ENCODE data around the gene DCDC2C. TPM values are rescaled to one million over a fixed set of nuclear protein-coding genes. Genes with fewer than 3 reads are reported as not detected.

Gene DCDC2C
- total and polyA plus RNA-seq, 2 donors (not counting 1 experiment from before 2014, with no cell fraction given), result not detected

- H3K27ac ChIP-seq (ENCODE audit: insufficient read depth, low read length), result no peak overlapping the region
- H2AFZ ChIP-seq (ENCODE audit: low read length), result no peak overlapping the region
- H3K27me3 ChIP-seq (ENCODE audit: control insufficient read depth, insufficient read depth, low read length), result no peaks in the 10 kb centered on the region
- no peaks in the 10 kb centered on the region for H3K4me1 ChIP-seq (ENCODE audit: control insufficient read depth, extremely low read depth, insufficient read depth, low read length)
- TF ChIP-seq EZH2 (IDR thresholded peaks at IDR 0.05; ENCODE audit: low read length, missing control alignments) (no peak), CTCF (conservative IDR thresholded peaks at IDR 0.05 in 1 of 2, IDR thresholded peaks at IDR 0.05 in 1 of 2; ENCODE audit: low read depth in 1 of 2, low read length in 2 of 2) (no peak)
- no peak overlapping the region for H3K9ac ChIP-seq (ENCODE audit: insufficient read depth, low read length)
- H3K9me3 ChIP-seq (ENCODE audit: control insufficient read depth, insufficient read depth, low read depth, low read length), result no peaks in the 10 kb centered on the region
- no peaks in the 10 kb centered on the region for H4K20me1 ChIP-seq (ENCODE audit: control insufficient read depth, extremely low read depth, insufficient read depth, low read length)
- no peak overlapping the region for H3K4me3 ChIP-seq (replicated peaks in 1 of 4; ENCODE audit: control extremely low read depth in 1 of 4, insufficient read depth in 1 of 4, low read depth in 3 of 4, low read length in 4 of 4)
- no peaks in the 10 kb centered on the region for H3K36me3 ChIP-seq (ENCODE audit: control insufficient read depth, insufficient read depth, low read length)
- DNase-seq (ENCODE audit: low read depth in 2 of 2), result no peak
- no peak overlapping the region for H3K4me2 ChIP-seq (ENCODE audit: extremely low read depth, insufficient read depth, low read length)
- H3K79me2 ChIP-seq (ENCODE audit: control insufficient read depth, insufficient read depth, low read length), result no peaks in the 10 kb centered on the region
These were observed 35.9 kb downstream of the DCDC2C start for GRCh38 chr2:3739313-3739712.

GRCh38 chr2:3741396-3741795 lies 38.0 kb downstream of the DCDC2C start:
- H3K79me2 ChIP-seq (ENCODE audit: control insufficient read depth, insufficient read depth, low read length), result no peaks in the 10 kb centered on the region
- H3K36me3 ChIP-seq (ENCODE audit: control insufficient read depth, insufficient read depth, low read length), result no peaks in the 10 kb centered on the region
- H3K9ac ChIP-seq (ENCODE audit: insufficient read depth, low read length), result no peak overlapping the region
- TF ChIP-seq EZH2 (IDR thresholded peaks at IDR 0.05; ENCODE audit: low read length, missing control alignments) (no peak), CTCF (conservative IDR thresholded peaks at IDR 0.05 in 1 of 2, IDR thresholded peaks at IDR 0.05 in 1 of 2; ENCODE audit: low read depth in 1 of 2, low read length in 2 of 2) (no peak)
- no peaks in the 10 kb centered on the region for H3K9me3 ChIP-seq (ENCODE audit: control insufficient read depth, insufficient read depth, low read depth, low read length)
- H4K20me1 ChIP-seq (ENCODE audit: control insufficient read depth, extremely low read depth, insufficient read depth, low read length), result no peaks in the 10 kb centered on the region
- no peak overlapping the region for H3K4me3 ChIP-seq (replicated peaks in 1 of 4; ENCODE audit: control extremely low read depth in 1 of 4, insufficient read depth in 1 of 4, low read depth in 3 of 4, low read length in 4 of 4)
- H3K27me3 ChIP-seq (ENCODE audit: control insufficient read depth, insufficient read depth, low read length), result no peaks in the 10 kb centered on the region
- H3K4me1 ChIP-seq (ENCODE audit: control insufficient read depth, extremely low read depth, insufficient read depth, low read length), result no peaks in the 10 kb centered on the region
- no peak overlapping the region for H3K4me2 ChIP-seq (ENCODE audit: extremely low read depth, insufficient read depth, low read length)
- no peak for DNase-seq (ENCODE audit: low read depth in 2 of 2)
- no peak overlapping the region for H2AFZ ChIP-seq (ENCODE audit: low read length)
- H3K27ac ChIP-seq (ENCODE audit: insufficient read depth, low read length), result no peak overlapping the region

DNA sequence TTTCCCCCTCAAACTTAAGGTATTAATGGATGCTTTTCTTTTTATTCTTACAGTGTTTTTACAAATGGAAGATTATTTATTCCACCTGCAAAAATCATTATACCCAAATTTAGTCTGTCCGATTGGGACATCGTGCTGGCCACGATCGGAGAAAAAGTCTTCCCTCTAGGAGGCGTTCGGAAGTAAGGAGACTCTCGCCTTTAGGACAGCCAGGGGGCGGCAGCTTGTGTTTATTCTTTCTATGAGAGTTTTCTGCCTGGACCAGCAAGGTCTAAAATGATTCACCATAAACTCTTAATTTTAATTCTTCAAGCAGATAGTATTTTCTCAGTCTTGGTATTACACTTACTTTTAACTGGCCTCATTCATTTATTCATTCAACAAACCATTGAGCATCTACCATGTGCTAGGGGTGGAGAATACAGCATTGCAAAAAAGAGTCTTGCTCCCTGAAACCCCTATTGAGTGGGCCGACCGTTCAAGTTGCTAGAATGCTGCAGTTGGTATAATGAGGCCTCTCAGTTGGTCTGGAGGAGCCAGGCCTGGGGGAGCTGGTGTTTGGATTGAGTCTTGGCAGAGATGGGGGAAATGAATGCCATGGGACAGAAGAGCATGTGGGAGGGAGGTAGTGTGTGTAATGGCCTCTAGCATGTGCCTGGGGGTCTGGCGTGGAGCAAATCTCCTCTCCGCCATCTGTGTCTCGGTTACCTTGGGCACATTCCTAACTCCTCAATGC lies 38.7 kb downstream of the DCDC2C start:
- H3K36me3 ChIP-seq (ENCODE audit: control insufficient read depth, insufficient read depth, low read length), result no peaks in the 10 kb centered on the region
- no peaks in the 10 kb centered on the region for H3K79me2 ChIP-seq (ENCODE audit: control insufficient read depth, insufficient read depth, low read length)
- no peaks in the 10 kb centered on the region for H4K20me1 ChIP-seq (ENCODE audit: control insufficient read depth, extremely low read depth, insufficient read depth, low read length)
- TF ChIP-seq EZH2 (IDR thresholded peaks at IDR 0.05; ENCODE audit: low read length, missing control alignments) (no peak), CTCF (conservative IDR thresholded peaks at IDR 0.05 in 1 of 2, IDR thresholded peaks at IDR 0.05 in 1 of 2; ENCODE audit: low read depth in 1 of 2, low read length in 2 of 2) (no peak)
- no peak overlapping the region for H3K27ac ChIP-seq (ENCODE audit: insufficient read depth, low read length)
- no peaks in the 10 kb centered on the region for H3K4me1 ChIP-seq (ENCODE audit: control insufficient read depth, extremely low read depth, insufficient read depth, low read length)
- H3K4me3 ChIP-seq (replicated peaks in 1 of 4; ENCODE audit: control extremely low read depth in 1 of 4, insufficient read depth in 1 of 4, low read depth in 3 of 4, low read length in 4 of 4), result no peak overlapping the region
- no peaks in the 10 kb centered on the region for H3K9me3 ChIP-seq (ENCODE audit: control insufficient read depth, insufficient read depth, low read depth, low read length)
- no peak overlapping the region for H3K9ac ChIP-seq (ENCODE audit: insufficient read depth, low read length)
- H3K27me3 ChIP-seq (ENCODE audit: control insufficient read depth, insufficient read depth, low read length), result no peaks in the 10 kb centered on the region
- DNase-seq (ENCODE audit: low read depth in 2 of 2), result no peak
- no peak overlapping the region for H2AFZ ChIP-seq (ENCODE audit: low read length)
- H3K4me2 ChIP-seq (ENCODE audit: extremely low read depth, insufficient read depth, low read length), result no peak overlapping the region

Measured in fibroblast of lung (primary cell).